ENCODE measurements around the gene IRF2BP2.

IRF2BP2 gene

DNA sequence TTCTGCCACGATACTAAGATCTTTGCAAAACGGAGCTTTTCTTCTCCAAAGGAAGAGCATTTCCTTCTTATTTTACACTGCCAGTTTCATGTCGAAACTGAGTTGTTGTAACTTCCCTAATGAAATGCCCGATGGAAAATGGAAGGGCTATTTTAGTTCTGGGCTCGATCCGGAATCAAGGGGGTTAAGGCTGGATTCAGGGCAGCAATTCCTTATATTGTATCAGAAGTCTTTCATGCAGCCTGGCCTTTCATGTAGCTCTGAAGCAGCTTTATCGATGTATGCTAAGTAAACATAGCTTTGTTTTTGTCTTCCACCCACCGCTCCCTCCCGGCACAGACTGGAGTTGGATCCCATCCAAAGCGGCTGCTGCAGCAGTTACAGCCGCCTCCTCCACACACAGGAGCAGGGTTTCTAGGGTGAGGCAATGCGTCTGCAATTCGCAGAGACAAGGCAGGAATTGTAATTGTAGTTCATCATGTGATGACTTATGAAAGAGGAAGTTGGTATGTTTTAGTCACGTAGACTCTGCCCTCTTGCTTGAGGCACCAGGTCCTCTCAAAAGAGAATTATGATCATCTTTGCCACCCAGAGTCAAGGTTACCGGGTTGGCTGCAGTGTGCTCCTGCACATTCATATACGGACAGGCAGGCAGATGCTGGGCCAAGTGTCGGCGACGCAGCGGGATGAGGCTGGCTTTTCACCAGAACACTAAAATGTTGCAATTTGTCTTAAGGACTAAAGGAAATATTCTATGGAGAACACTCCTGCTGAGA, 2.6 kb upstream of the IRF2BP2 start (continued):
- TF ChIP-seq ZNF19 (tag by site-specific recombination; IDR thresholded peaks at IDR 0.05; ENCODE audit: low read depth) (no peak), ZNF324 (tag by site-specific recombination; IDR thresholded peaks at IDR 0.05) (peak; percentile 96), ZSCAN16 (tag by site-specific recombination; IDR thresholded peaks at IDR 0.05) (peak; percentile 27; the same call in 1 of the 2 replicates), ZNF473 (tag by site-specific recombination; IDR thresholded peaks at IDR 0.05) (no peak), GFI1B (tag by site-specific recombination; IDR thresholded peaks at IDR 0.05) (peak; percentile 70; the same call in 1 of the 2 replicates), ZNF169 (tag by site-specific recombination; IDR thresholded peaks at IDR 0.05) (no peak), ZNF175 (tag by site-specific recombination; IDR thresholded peaks at IDR 0.05) (no peak), ZNF350 (tag by site-specific recombination; IDR thresholded peaks at IDR 0.05) (no peak), ZNF138 (tag by site-specific recombination; IDR thresholded peaks at IDR 0.05; ENCODE audit: borderline replicate concordance) (0 out of 2 replicates have a peak, but pooled peaks have one; percentile 5), ZNF23 (tag by site-specific recombination; IDR thresholded peaks at IDR 0.05; ENCODE audit: borderline replicate concordance) (no peak), ZNF623 (tag by site-specific recombination; IDR thresholded peaks at IDR 0.05) (no peak; the same call in 1 of the 2 replicates), GLIS1 (tag by site-specific recombination; IDR thresholded peaks at IDR 0.05) (peak; percentile 43), ZFP3 (tag by site-specific recombination; IDR thresholded peaks at IDR 0.05; ENCODE audit: low read depth) (no peak), ZNF76 (tag by site-specific recombination; IDR thresholded peaks at IDR 0.05; ENCODE audit: borderline replicate concordance, low read depth) (peak; percentile 74; the same call in 1 of the 2 replicates), ZNF48 (tag by site-specific recombination; IDR thresholded peaks at IDR 0.05) (no peak), ZNF747 (tag by site-specific recombination; IDR thresholded peaks at IDR 0.05) (no peak), ZNF155 (tag by site-specific recombination; IDR thresholded peaks at IDR 0.05) (no peak), ZNF157 (tag by site-specific recombination; IDR thresholded peaks at IDR 0.05) (no peak), IKZF3 (tag by site-specific recombination; IDR thresholded peaks at IDR 0.05) (peak; percentile 98), EGR2 (tag by site-specific recombination; IDR thresholded peaks at IDR 0.05; ENCODE audit: low read depth) (peak; percentile 94)
- TF ChIP-seq, protein P1, sequence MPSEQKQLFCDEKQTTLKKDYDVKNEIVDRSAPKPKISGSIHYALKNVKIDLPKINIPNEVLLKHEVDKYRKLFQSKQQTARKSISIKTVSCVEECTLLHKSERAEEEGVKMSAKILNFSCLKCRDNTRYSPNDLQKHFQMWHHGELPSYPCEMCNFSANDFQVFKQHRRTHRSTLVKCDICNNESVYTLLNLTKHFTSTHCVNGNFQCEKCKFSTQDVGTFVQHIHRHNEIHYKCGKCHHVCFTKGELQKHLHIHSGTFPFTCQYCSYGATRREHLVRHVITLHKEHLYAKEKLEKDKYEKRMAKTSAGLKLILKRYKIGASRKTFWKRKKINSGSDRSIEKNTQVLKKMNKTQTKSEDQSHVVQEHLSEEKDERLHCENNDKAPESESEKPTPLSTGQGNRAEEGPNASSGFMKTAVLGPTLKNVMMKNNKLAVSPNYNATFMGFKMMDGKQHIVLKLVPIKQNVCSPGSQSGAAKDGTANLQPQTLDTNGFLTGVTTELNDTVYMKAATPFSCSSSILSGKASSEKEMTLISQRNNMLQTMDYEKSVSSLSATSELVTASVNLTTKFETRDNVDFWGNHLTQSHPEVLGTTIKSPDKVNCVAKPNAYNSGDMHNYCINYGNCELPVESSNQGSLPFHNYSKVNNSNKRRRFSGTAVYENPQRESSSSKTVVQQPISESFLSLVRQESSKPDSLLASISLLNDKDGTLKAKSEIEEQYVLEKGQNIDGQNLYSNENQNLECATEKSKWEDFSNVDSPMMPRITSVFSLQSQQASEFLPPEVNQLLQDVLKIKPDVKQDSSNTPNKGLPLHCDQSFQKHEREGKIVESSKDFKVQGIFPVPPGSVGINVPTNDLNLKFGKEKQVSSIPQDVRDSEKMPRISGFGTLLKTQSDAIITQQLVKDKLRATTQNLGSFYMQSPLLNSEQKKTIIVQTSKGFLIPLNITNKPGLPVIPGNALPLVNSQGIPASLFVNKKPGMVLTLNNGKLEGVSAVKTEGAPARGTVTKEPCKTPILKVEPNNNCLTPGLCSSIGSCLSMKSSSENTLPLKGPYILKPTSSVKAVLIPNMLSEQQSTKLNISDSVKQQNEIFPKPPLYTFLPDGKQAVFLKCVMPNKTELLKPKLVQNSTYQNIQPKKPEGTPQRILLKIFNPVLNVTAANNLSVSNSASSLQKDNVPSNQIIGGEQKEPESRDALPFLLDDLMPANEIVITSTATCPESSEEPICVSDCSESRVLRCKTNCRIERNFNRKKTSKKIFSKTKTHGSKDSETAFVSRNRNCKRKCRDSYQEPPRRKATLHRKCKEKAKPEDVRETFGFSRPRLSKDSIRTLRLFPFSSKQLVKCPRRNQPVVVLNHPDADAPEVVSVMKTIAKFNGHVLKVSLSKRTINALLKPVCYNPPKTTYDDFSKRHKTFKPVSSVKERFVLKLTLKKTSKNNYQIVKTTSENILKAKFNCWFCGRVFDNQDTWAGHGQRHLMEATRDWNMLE (tag by site-specific recombination; conservative IDR thresholded peaks at IDR 0.05; ENCODE audit: low read depth) = peak; percentile 64; the same call in 1 of the 2 replicates
- TF ChIP-seq, protein P2, sequence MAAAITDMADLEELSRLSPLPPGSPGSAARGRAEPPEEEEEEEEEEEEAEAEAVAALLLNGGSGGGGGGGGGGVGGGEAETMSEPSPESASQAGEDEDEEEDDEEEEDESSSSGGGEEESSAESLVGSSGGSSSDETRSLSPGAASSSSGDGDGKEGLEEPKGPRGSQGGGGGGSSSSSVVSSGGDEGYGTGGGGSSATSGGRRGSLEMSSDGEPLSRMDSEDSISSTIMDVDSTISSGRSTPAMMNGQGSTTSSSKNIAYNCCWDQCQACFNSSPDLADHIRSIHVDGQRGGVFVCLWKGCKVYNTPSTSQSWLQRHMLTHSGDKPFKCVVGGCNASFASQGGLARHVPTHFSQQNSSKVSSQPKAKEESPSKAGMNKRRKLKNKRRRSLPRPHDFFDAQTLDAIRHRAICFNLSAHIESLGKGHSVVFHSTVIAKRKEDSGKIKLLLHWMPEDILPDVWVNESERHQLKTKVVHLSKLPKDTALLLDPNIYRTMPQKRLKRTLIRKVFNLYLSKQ (tag by site-specific recombination; IDR thresholded peaks at IDR 0.05; ENCODE audit: borderline replicate concordance) = no peak
- TF ChIP-seq, protein P3, sequence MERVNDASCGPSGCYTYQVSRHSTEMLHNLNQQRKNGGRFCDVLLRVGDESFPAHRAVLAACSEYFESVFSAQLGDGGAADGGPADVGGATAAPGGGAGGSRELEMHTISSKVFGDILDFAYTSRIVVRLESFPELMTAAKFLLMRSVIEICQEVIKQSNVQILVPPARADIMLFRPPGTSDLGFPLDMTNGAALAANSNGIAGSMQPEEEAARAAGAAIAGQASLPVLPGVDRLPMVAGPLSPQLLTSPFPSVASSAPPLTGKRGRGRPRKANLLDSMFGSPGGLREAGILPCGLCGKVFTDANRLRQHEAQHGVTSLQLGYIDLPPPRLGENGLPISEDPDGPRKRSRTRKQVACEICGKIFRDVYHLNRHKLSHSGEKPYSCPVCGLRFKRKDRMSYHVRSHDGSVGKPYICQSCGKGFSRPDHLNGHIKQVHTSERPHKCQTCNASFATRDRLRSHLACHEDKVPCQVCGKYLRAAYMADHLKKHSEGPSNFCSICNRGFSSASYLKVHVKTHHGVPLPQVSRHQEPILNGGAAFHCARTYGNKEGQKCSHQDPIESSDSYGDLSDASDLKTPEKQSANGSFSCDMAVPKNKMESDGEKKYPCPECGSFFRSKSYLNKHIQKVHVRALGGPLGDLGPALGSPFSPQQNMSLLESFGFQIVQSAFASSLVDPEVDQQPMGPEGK (tag by site-specific recombination; IDR thresholded peaks at IDR 0.05) = peak; percentile 94
- TF ChIP-seq, protein P4, sequence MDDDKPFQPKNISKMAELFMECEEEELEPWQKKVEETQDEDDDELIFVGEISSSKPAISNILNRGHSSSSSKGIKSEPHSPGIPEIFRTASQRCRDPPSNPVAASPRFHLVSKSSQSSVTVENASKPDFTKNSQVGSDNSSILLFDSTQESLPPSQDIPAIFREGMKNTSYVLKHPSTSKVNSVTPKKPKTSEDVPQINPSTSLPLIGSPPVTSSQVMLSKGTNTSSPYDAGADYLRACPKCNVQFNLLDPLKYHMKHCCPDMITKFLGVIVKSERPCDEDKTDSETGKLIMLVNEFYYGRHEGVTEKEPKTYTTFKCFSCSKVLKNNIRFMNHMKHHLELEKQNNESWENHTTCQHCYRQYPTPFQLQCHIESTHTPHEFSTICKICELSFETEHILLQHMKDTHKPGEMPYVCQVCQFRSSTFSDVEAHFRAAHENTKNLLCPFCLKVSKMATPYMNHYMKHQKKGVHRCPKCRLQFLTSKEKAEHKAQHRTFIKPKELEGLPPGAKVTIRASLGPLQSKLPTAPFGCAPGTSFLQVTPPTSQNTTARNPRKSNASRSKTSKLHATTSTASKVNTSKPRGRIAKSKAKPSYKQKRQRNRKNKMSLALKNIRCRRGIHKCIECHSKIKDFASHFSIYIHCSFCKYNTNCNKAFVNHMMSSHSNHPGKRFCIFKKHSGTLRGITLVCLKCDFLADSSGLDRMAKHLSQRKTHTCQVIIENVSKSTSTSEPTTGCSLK (tag by site-specific recombination; IDR thresholded peaks at IDR 0.05) = no peak
- TF ChIP-seq, protein P5, sequence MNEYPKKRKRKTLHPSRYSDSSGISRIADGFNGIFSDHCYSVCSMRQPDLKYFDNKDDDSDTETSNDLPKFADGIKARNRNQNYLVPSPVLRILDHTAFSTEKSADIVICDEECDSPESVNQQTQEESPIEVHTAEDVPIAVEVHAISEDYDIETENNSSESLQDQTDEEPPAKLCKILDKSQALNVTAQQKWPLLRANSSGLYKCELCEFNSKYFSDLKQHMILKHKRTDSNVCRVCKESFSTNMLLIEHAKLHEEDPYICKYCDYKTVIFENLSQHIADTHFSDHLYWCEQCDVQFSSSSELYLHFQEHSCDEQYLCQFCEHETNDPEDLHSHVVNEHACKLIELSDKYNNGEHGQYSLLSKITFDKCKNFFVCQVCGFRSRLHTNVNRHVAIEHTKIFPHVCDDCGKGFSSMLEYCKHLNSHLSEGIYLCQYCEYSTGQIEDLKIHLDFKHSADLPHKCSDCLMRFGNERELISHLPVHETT (tag by site-specific recombination; IDR thresholded peaks at IDR 0.05) = peak; percentile 85
- TF ChIP-seq, protein P6, sequence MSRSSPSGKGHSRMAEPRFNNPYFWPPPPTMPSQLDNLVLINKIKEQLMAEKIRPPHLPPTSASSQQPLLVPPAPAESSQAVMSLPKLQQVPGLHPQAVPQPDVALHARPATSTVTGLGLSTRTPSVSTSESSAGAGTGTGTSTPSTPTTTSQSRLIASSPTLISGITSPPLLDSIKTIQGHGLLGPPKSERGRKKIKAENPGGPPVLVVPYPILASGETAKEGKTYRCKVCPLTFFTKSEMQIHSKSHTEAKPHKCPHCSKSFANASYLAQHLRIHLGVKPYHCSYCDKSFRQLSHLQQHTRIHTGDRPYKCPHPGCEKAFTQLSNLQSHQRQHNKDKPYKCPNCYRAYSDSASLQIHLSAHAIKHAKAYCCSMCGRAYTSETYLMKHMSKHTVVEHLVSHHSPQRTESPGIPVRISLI (tag by site-specific recombination; IDR thresholded peaks at IDR 0.05) = no peak; the same call in none of the 2 replicates

Measured in HEK293 (cell line).